BE2C (cell line): ENCODE measurements around the gene IFNB1.

Experiments used
- DNase-seq: peaks from one replicate; pipeline ENCODE4 v3.0.0-alpha.2; 2020
- H3K27me3 ChIP-seq: fragments of 250-450 bp; sonication (Bioruptor Pico); 2 replicates; pipeline ENCODE4 v1.5.1; 2020; ENCODE audit warnings: mild to moderate bottlenecking
- H3K36me3 ChIP-seq: fragments of 250-450 bp; sonication (Bioruptor Pico); 2 replicates; pipeline ENCODE4 v1.5.1; 2020; ENCODE audit warnings: mild to moderate bottlenecking
- H3K4me1 ChIP-seq: fragments of 250-450 bp; sonication (Bioruptor Pico); 2 replicates; pipeline ENCODE4 v1.5.1; 2020
- H3K4me3 ChIP-seq: 2 replicates; pipeline ENCODE4 v1.5.1; 2011; ENCODE audit warnings: low read depth, low read length
- H3K9me3 ChIP-seq: fragments of 250-450 bp; sonication (Bioruptor Pico); 2 replicates; pipeline ENCODE4 v1.5.1; 2020
- TF ChIP-seq, protein P1 (sequence below): IDR thresholded peaks from 2 replicates; pipeline ENCODE4 v1.5.1; 2012; ENCODE audit warnings: mild to moderate bottlenecking, low read depth, low read length

Gene IFNB1

DNA sequence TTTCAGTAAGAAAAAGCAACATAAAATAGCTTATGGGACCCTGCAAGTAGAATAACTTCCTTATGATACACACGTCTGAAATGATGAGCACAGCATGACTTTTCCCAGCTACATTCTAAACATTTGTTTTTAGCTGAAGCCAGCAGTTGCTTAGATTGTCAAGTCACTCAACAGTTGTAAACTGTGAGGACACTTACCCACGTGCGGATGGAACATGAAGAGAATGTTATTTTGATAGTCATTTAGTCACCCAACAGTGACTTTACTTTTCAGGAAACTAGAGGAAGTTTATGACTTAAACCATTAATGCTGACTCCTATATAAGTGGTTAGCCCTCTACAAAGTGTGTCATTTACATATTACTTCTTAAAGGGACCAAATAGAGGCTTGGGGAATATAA, 49.3 kb downstream of the IFNB1 start:
- Histone ChIP-seq H3K4me3 (no peak overlapping the region), H3K9me3 (no peaks in the 10 kb centered on the region), H3K4me1 (no peaks in the 10 kb centered on the region), H3K27me3 (no peaks in the 10 kb centered on the region), H3K36me3 (no peaks in the 10 kb centered on the region)
- TF ChIP-seq, protein P1, sequence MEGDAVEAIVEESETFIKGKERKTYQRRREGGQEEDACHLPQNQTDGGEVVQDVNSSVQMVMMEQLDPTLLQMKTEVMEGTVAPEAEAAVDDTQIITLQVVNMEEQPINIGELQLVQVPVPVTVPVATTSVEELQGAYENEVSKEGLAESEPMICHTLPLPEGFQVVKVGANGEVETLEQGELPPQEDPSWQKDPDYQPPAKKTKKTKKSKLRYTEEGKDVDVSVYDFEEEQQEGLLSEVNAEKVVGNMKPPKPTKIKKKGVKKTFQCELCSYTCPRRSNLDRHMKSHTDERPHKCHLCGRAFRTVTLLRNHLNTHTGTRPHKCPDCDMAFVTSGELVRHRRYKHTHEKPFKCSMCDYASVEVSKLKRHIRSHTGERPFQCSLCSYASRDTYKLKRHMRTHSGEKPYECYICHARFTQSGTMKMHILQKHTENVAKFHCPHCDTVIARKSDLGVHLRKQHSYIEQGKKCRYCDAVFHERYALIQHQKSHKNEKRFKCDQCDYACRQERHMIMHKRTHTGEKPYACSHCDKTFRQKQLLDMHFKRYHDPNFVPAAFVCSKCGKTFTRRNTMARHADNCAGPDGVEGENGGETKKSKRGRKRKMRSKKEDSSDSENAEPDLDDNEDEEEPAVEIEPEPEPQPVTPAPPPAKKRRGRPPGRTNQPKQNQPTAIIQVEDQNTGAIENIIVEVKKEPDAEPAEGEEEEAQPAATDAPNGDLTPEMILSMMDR: no peak
- DNase-seq: no peak

DNA sequence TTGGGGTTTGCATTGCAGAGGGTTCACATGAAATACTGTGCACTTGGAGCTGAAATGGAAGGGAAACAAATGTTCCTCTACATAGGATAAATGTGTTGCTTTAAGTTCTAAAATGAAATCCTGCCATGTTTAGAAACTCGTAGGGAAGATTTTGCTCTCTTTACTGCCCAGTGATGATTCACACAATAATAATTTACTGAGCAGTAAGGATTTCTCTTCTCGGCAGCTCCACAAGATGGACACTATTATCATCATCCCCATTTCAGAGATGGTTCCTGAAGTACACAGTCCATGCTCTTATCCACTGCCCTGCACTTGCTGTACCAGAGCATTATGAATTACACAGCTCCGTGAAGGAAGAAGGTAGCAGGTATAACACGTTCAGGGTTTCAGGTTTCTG, 50.4 kb downstream of the IFNB1 start:
- Histone ChIP-seq H3K36me3 (no peaks in the 10 kb centered on the region), H3K9me3 (no peaks in the 10 kb centered on the region), H3K27me3 (no peaks in the 10 kb centered on the region), H3K4me3 (no peak overlapping the region), H3K4me1 (no peaks in the 10 kb centered on the region)
- no peak for DNase-seq
- TF ChIP-seq, protein P1: no peak
